Measurements from ENCODE around the gene LRRC46. TPM values are rescaled to one million over a fixed set of nuclear protein-coding genes. Genes with fewer than 3 reads are reported as not detected.
A peak's percentile ranks its signal among the peaks of the same experiment; 100 is the strongest.

Gene LRRC46
- total RNA-seq, 2 experiments from 2014 or later, result 0.46 to 0.82 TPM

GRCh38 chr17:47801906-47802305 lies 29.6 kb upstream of the LRRC46 start:
- ChIA-PET POLR2A (no interaction called here), CTCF (interaction anchor here (0.6 to 2.1 kb wide), 15 partner anchors 9 to 191 kb away, joined by 3 to 6 read pairs (median 3); partner anchors contain the start of genes OSBPL7 and SCRN2)
- Mint-ChIP-seq H3K9me3 (ENCODE audit: low read depth) (no peaks in the 10 kb centered on the region), H3K4me3 (no peak overlapping the region), H3K27me3 (peaks cover 3% of the 10 kb centered on the region), H3K36me3 (ENCODE audit: low read depth) (no peaks in the 10 kb centered on the region), H3K27ac (no peak overlapping the region), H3K4me1 (no peaks in the 10 kb centered on the region)
- intact Hi-C loops (cut with DNase I, micrococcal nuclease), result loop anchor here (1.0 to 10.0 kb wide), 8 partner anchors 25 to 570 kb away; no protein-coding TSS in a partner anchor
- ATAC-seq (no peak), DNase-seq (no peak)

GRCh38 chr17:47802341-47803022 lies 29.0 kb upstream of the LRRC46 start:
- H3K27me3 Mint-ChIP-seq, result peaks cover 2% of the 10 kb centered on the region
- ChIA-PET CTCF (interaction anchor here (0.6 to 2.1 kb wide), 11 partner anchors 9 to 147 kb away, joined by 3 to 6 read pairs (median 4); no protein-coding TSS in a partner anchor), POLR2A (no interaction called here)
- H3K27ac Mint-ChIP-seq, result no peak overlapping the region
- no peaks in the 10 kb centered on the region for H3K36me3 Mint-ChIP-seq (ENCODE audit: low read depth)
- no peaks in the 10 kb centered on the region for H3K9me3 Mint-ChIP-seq (ENCODE audit: low read depth)
- DNase-seq, result peak; percentile 81
- peak; percentile 98 for ATAC-seq
- no peak overlapping the region for H3K4me3 Mint-ChIP-seq
- intact Hi-C loops (cut with DNase I, micrococcal nuclease), result loop anchor here (1.0 to 10.0 kb wide), 8 partner anchors 25 to 570 kb away; no protein-coding TSS in a partner anchor
- H3K4me1 Mint-ChIP-seq, result no peaks in the 10 kb centered on the region

GRCh38 chr17:47803201-47803600 lies 28.3 kb upstream of the LRRC46 start:
- H3K4me1 Mint-ChIP-seq, result no peaks in the 10 kb centered on the region
- no peak for DNase-seq
- H3K27ac Mint-ChIP-seq, result no peak overlapping the region
- intact Hi-C loops (cut with DNase I, micrococcal nuclease), result loop anchor here (2.0 to 10.0 kb wide), 5 partner anchors 66 to 571 kb away; no protein-coding TSS in a partner anchor
- H3K27me3 Mint-ChIP-seq, result no peaks in the 10 kb centered on the region
- H3K36me3 Mint-ChIP-seq (ENCODE audit: low read depth), result peaks cover under 1% of the 10 kb centered on the region
- H3K4me3 Mint-ChIP-seq, result no peak overlapping the region
- POLR2A ChIA-PET, result no interaction called here
- CTCF ChIA-PET, result interaction anchor here (0.6 to 2.1 kb wide), 3 partner anchors 13 to 146 kb away, joined by 4 to 6 read pairs (median 4); no protein-coding TSS in a partner anchor
- no peak for ATAC-seq
- H3K9me3 Mint-ChIP-seq (ENCODE audit: low read depth), result no peaks in the 10 kb centered on the region

- ATAC-seq (no peak), DNase-seq (no peak)
- H3K4me3 Mint-ChIP-seq, result no peak overlapping the region
- H3K9me3 Mint-ChIP-seq (ENCODE audit: low read depth), result no peaks in the 10 kb centered on the region
- intact Hi-C loops (cut with DNase I, micrococcal nuclease), result loop anchor here (2.0 to 10.0 kb wide), 5 partner anchors 66 to 571 kb away; no protein-coding TSS in a partner anchor
- no peaks in the 10 kb centered on the region for H3K4me1 Mint-ChIP-seq
- H3K27ac Mint-ChIP-seq, result no peak overlapping the region
- CTCF ChIA-PET, result no interaction called here
- POLR2A ChIA-PET, result no interaction called here
- H3K36me3 Mint-ChIP-seq (ENCODE audit: low read depth), result peaks cover 4% of the 10 kb centered on the region
- H3K27me3 Mint-ChIP-seq, result no peaks in the 10 kb centered on the region
These were observed 27.7 kb upstream of the LRRC46 start for GRCh38 chr17:47803751-47804150.

GRCh38 chr17:47804461-47804860 lies 27.0 kb upstream of the LRRC46 start:
- no peak for DNase-seq
- intact Hi-C loops (cut with DNase I, micrococcal nuclease), result loop anchor here (5.0 to 10.0 kb wide), 4 partner anchors 67 to 572 kb away; no protein-coding TSS in a partner anchor
- no peak for ATAC-seq
- Mint-ChIP-seq H3K4me3 (no peak overlapping the region), H3K4me1 (no peaks in the 10 kb centered on the region), H3K36me3 (ENCODE audit: low read depth) (peaks cover 4% of the 10 kb centered on the region), H3K27me3 (no peaks in the 10 kb centered on the region), H3K27ac (no peak overlapping the region), H3K9me3 (ENCODE audit: low read depth) (no peaks in the 10 kb centered on the region)
- CTCF ChIA-PET, result no interaction called here
- POLR2A ChIA-PET, result no interaction called here

- Mint-ChIP-seq H3K27me3 (no peaks in the 10 kb centered on the region), H3K36me3 (ENCODE audit: low read depth) (peaks cover 7% of the 10 kb centered on the region), H3K4me3 (no peak overlapping the region), H3K9me3 (ENCODE audit: low read depth) (no peaks in the 10 kb centered on the region), H3K4me1 (peaks cover 8% of the 10 kb centered on the region), H3K27ac (no peak overlapping the region)
- ChIA-PET CTCF (no interaction called here), POLR2A (no interaction called here)
- intact Hi-C loops (cut with DNase I, micrococcal nuclease), result loop anchor here in 1 of 2 experiments (10.0 kb wide), 1 partner anchor 141 kb away; no protein-coding TSS in a partner anchor
- no peak for DNase-seq
- ATAC-seq, result no peak
These were observed 25.2 kb upstream of the LRRC46 start for GRCh38 chr17:47806026-47806912.

GRCh38 chr17:47806913-47807255 lies 24.6 kb upstream of the LRRC46 start:
- H3K9me3 Mint-ChIP-seq (ENCODE audit: low read depth), result no peaks in the 10 kb centered on the region
- ChIA-PET CTCF (no interaction called here), POLR2A (no interaction called here)
- no peak overlapping the region for H3K27ac Mint-ChIP-seq
- intact Hi-C loops (cut with DNase I, micrococcal nuclease), result loop anchor here in 1 of 2 experiments (10.0 kb wide), 1 partner anchor 142 kb away; no protein-coding TSS in a partner anchor
- no peaks in the 10 kb centered on the region for H3K27me3 Mint-ChIP-seq
- no peak overlapping the region for H3K4me3 Mint-ChIP-seq
- DNase-seq, result no peak
- H3K36me3 Mint-ChIP-seq (ENCODE audit: low read depth), result peaks cover 7% of the 10 kb centered on the region
- ATAC-seq, result no peak
- H3K4me1 Mint-ChIP-seq, result peaks cover 8% of the 10 kb centered on the region

- H3K36me3 Mint-ChIP-seq (ENCODE audit: low read depth), result peaks cover 7% of the 10 kb centered on the region
- H3K4me1 Mint-ChIP-seq, result peaks cover 8% of the 10 kb centered on the region
- no peak overlapping the region for H3K4me3 Mint-ChIP-seq
- no peak overlapping the region for H3K27ac Mint-ChIP-seq
- intact Hi-C loops (cut with DNase I, micrococcal nuclease), result loop anchor here in 1 of 2 experiments (10.0 kb wide), 1 partner anchor 143 kb away; no protein-coding TSS in a partner anchor
- ChIA-PET POLR2A (no interaction called here), CTCF (no interaction called here)
- ATAC-seq, result no peak
- H3K9me3 Mint-ChIP-seq (ENCODE audit: low read depth), result no peaks in the 10 kb centered on the region
- DNase-seq, result no peak
- no peaks in the 10 kb centered on the region for H3K27me3 Mint-ChIP-seq
These were observed 24.0 kb upstream of the LRRC46 start for GRCh38 chr17:47807421-47807820.

- H3K4me1 Mint-ChIP-seq, result peaks cover 8% of the 10 kb centered on the region
- H3K27me3 Mint-ChIP-seq, result no peaks in the 10 kb centered on the region
- no peak for DNase-seq
These were observed 23.2 kb upstream of the LRRC46 start for GRCh38 chr17:47808036-47808829.

GRCh38 chr17:47808830-47809480 lies 22.5 kb upstream of the LRRC46 start:
- no peak for DNase-seq
- H3K4me1 Mint-ChIP-seq, result peaks cover 8% of the 10 kb centered on the region
- ATAC-seq, result no peak
- CTCF ChIA-PET, result no interaction called here
- H3K36me3 Mint-ChIP-seq (ENCODE audit: low read depth), result peaks cover 7% of the 10 kb centered on the region
- H3K4me3 Mint-ChIP-seq, result no peak overlapping the region
- intact Hi-C loops (cut with DNase I, micrococcal nuclease), result loop anchor here in 1 of 2 experiments (10.0 kb wide), 1 partner anchor 144 kb away; no protein-coding TSS in a partner anchor
- H3K27ac Mint-ChIP-seq, result no peak overlapping the region
- POLR2A ChIA-PET, result interaction anchor here (0.6 kb wide), 1 partner anchor 208 kb away, joined by 3 read pairs; no protein-coding TSS in a partner anchor
- H3K9me3 Mint-ChIP-seq (ENCODE audit: low read depth), result no peaks in the 10 kb centered on the region
- H3K27me3 Mint-ChIP-seq, result no peaks in the 10 kb centered on the region

More at GRCh38 chr17:47808036-47808829, 23.2 kb upstream of the LRRC46 start:
- H3K9me3 Mint-ChIP-seq (ENCODE audit: low read depth), result no peaks in the 10 kb centered on the region
- ChIA-PET CTCF (no interaction called here), POLR2A (no interaction called here)
- peaks cover 7% of the 10 kb centered on the region for H3K36me3 Mint-ChIP-seq (ENCODE audit: low read depth)
- intact Hi-C loops (cut with DNase I, micrococcal nuclease), result loop anchor here in 1 of 2 experiments (10.0 kb wide), 1 partner anchor 143 kb away; no protein-coding TSS in a partner anchor
- H3K4me3 Mint-ChIP-seq, result no peak overlapping the region
- no peak overlapping the region for H3K27ac Mint-ChIP-seq
- ATAC-seq, result no peak
